ENCODE data around the gene SORCS1.

DNA sequence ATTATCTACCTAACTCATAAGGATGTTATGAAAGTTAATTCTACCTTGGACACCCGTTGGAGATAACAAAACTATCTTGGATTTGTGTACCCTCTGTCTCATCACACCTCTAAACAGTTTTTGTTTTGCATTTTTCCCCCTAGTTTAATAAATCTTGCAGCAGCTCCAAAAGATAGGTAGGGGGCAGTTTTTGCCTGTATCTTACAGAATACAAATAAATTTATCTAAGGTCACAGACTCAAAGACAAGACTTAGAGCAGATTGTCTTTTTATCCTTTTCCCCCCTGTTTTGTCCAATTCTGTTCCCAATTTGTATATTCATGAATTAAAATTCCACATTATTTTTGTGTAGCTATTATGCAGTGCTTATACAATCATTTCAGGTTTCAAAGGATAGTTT is 5.0 kb upstream of the SORCS1 start:
- TF ChIP-seq POLR2AphosphoS5 (IDR thresholded peaks at IDR 0.05; ENCODE audit: borderline replicate concordance, low read depth, low read length), result no peak
- no peak for TF ChIP-seq EZH2 (IDR thresholded peaks at IDR 0.05)
- no peak for TF ChIP-seq FOXP2 (optimal IDR thresholded peaks at IDR 0.05; ENCODE audit: control extremely low read depth, extremely low read length, insufficient read depth)
